Brain microvascular endothelial cell (primary cell): Measurements from ENCODE around the gene TXNRD2.

Experiments
- DNase-seq: peaks from one replicate; pipeline ENCODE4 v3.0.0-alpha.2; 2020
- H3K27ac ChIP-seq: fragments of 250-450 bp; sonication (Bioruptor Pico); 2 replicates; pipeline ENCODE4 v1.5.1; 2020; ENCODE audit warnings: mild to moderate bottlenecking, moderate library complexity
- H3K27me3 ChIP-seq: fragments of 250-450 bp; sonication (Bioruptor Pico); replicated peaks from 2 replicates; pipeline ENCODE4 v1.5.1; 2020; ENCODE audit warnings: mild to moderate bottlenecking
- H3K36me3 ChIP-seq: fragments of 250-450 bp; sonication (Bioruptor Pico); replicated peaks from 2 replicates; pipeline ENCODE4 v1.5.1; 2020; ENCODE audit warnings: mild to moderate bottlenecking
- H3K4me3 ChIP-seq: 2 replicates; pipeline ENCODE4 v1.5.1; 2011; ENCODE audit warnings: low read depth, mild to moderate bottlenecking, control low read depth, low read length, moderate library complexity
- in situ Hi-C: cut with HindIII; loops from 2 replicates; pipeline ENCODE4 v1.10.0; 2017; ENCODE audit warnings: low sequenced_read_pairs, low pct_ligation_motif_present
- TF ChIP-seq, protein P1 (sequence below): IDR thresholded peaks from 2 replicates; pipeline ENCODE4 v1.5.1; 2011; ENCODE audit warnings: low read depth, mild to moderate bottlenecking, moderate library complexity, low read length, control low read depth, inconsistent platforms; ENCODE audit errors: missing control alignments

The TXNRD2 gene

DNA sequence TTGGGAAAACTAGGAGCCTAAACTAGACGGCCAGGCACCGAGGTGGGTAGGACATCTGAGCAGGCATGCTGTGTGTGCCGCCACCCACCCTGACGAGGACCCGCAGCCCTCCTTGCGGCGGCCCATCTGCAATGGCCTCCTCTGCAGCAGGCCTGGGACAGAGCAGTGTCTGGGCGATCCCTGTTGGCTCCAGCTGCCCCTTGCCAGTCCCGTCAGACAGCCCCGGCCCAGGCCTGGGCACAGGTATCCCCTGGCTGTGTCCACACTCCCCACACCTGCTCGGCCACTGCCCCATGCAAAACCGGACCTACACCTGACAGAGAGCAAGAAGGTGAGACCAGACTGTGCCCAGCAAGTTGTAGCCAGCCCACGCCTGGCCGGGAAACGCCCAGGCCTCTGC, 48.3 kb downstream of the TXNRD2 start:
- no peak overlapping the region for H3K4me3 ChIP-seq
- TF ChIP-seq, protein P1, sequence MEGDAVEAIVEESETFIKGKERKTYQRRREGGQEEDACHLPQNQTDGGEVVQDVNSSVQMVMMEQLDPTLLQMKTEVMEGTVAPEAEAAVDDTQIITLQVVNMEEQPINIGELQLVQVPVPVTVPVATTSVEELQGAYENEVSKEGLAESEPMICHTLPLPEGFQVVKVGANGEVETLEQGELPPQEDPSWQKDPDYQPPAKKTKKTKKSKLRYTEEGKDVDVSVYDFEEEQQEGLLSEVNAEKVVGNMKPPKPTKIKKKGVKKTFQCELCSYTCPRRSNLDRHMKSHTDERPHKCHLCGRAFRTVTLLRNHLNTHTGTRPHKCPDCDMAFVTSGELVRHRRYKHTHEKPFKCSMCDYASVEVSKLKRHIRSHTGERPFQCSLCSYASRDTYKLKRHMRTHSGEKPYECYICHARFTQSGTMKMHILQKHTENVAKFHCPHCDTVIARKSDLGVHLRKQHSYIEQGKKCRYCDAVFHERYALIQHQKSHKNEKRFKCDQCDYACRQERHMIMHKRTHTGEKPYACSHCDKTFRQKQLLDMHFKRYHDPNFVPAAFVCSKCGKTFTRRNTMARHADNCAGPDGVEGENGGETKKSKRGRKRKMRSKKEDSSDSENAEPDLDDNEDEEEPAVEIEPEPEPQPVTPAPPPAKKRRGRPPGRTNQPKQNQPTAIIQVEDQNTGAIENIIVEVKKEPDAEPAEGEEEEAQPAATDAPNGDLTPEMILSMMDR: no peak
- no peak for DNase-seq
- no peak overlapping the region for H3K27ac ChIP-seq
- H3K36me3 ChIP-seq: peaks cover 3% of the 10 kb centered on the region
- in situ Hi-C loops: no loop called here
- no peaks in the 10 kb centered on the region for H3K27me3 ChIP-seq

DNA sequence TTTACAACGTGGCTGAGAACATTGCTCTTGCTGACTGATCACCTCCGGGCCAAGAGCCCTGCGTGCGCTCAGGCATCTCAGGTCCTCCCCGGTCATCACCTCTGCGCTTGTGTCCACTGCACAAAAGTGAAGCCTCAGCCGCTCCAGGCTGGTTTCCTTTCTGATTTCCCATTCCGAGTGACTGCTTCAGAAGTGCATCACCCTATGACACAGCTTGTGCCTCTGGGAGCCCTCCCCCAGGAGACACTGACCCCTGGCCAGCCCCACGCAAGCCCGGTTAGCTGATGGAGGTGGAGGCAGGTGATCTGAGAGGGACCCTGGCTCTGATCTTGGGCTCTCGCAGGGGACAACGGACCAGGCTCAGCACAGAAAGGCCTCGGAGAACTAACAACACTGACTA, 48.7 kb downstream of the TXNRD2 start:
- no peak for DNase-seq
- H3K27ac ChIP-seq: no peak overlapping the region
- H3K36me3 ChIP-seq: peaks cover 3% of the 10 kb centered on the region
- no peak overlapping the region for H3K4me3 ChIP-seq
- TF ChIP-seq, protein P1: no peak
- no peaks in the 10 kb centered on the region for H3K27me3 ChIP-seq
- in situ Hi-C loops: no loop called here

DNA sequence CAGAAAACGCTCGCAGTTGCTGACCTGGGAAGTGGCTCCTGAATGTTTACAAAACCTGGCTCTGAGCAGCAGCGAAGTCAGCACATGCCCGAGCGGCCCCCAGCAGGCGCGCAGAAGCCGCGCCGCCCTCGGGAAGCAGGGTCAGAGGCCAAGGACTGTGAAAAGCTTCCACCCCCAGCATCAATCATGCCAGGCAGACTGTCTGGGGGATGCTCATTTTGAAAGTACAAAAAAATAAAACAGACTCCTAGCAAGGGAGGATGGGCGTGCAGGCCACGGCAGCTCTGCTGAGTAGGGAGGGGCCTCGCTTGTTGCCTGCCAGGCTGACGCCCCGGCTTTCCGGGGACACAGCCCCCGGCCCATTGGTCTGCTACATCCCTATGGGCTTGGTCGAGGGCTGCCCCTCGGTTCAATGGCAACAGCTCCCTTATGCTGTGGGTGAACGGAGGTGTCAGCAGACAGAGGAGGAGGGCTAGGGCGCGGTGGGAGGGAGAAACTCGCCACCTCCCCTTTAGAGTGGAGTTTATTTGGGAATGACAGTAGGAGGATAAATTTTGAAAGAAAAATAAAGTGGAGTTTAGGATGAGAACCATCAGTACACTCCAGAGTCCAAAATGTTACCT, 49.2 kb downstream of the TXNRD2 start:
- H3K4me3 ChIP-seq: no peak overlapping the region
- TF ChIP-seq, protein P1: no peak
- no peaks in the 10 kb centered on the region for H3K27me3 ChIP-seq
- peak; percentile 22 for DNase-seq
- H3K27ac ChIP-seq: peak overlapping the region; percentile 73
- H3K36me3 ChIP-seq: peaks cover 3% of the 10 kb centered on the region
- in situ Hi-C loops: no loop called here

DNA sequence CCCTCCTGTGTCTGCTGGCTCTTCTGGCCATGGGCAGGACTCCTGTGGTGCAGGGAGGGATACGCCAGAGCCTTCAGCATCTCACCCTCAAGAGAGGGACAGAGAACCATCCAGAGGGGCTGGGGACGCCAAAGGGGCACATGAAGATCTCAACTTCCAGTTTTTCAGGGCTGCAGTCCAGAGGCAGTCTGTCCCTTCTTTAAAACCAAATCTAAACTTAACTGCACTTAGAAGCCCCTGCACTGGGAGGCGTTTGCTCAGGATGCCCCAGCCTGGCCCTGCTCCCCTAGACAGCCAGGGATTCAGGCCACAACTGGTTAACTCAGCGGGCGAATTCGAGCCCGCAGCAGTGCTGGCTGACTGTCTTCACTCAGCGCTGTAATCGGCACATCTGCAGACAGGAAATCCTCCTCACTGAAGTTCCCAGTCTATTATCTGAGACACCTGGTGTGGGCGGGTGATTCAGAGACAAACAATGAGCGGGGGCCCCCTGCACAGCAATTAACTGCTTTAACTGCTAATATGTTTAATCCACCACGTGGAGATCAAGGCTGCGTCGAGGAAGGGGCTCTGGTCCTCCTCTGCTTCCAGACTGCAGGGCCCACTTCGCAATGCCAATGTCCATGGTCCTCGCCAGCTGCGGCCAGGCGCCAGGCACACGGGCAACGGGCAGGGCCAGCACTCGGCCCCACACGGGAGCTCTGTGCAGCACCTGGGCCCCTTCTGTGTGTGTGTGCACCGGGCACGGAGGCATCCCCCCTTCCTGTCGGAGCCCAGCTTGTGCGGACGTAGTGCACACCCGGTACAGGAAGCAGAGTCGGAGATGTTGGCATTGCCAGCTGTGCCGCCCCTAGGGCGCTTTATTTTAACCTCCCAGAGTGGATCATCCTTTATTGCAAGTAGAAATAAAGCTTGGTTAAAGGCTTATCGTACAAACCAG, 50.0 kb downstream of the TXNRD2 start:
- H3K36me3 ChIP-seq: peaks cover 3% of the 10 kb centered on the region
- in situ Hi-C loops: no loop called here
- H3K4me3 ChIP-seq: no peak overlapping the region
- peak; percentile 84 for DNase-seq
- H3K27ac ChIP-seq: peak overlapping the region; percentile 73
- TF ChIP-seq, protein P1: peak; percentile 18
- no peaks in the 10 kb centered on the region for H3K27me3 ChIP-seq

DNA sequence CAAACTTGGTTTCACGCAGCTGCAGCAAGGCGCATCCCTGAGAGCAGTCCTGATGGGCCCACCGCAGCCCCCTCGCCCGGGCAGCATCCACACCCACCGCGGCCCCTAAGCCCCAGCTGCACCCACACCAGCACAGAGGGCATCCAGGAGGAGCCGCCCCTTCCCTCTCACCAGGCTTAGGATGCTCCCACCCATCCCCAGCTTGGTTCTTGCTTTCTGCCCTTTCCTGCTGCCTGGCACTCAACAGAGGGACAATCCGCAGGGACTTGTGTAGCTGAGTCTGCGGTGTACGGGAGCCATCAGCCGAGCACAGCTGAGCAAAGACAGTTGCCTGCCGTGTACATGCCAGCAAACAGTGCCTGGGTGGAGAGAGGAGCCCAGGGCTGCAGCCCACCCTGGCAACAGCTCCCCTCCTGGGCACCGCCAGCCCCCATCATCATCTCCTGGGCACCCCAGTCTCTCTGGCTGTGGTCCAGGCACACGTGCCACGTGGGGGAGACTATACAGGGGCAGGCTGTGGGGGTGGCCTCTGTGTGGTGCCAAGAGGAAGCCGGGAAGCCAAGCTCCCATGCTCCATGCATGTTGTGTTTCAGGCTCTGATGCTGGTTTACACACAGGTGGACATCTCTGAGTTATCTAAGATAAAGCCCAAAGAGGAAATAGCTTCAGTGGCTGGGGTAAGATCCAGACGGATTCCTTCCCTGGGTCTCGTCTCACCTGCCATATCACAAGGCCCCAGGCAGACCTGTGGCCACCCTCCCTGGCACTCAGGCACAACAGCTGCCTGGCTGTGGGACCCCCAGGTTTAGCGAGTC, 50.9 kb downstream of the TXNRD2 start:
- Histone ChIP-seq H3K36me3 (peaks cover 3% of the 10 kb centered on the region), H3K27ac (peak overlapping the region; percentile 3), H3K4me3 (no peak overlapping the region), H3K27me3 (no peaks in the 10 kb centered on the region)
- in situ Hi-C loops: no loop called here
- TF ChIP-seq, protein P1: no peak
- DNase-seq: no peak
